Measurements from ENCODE around the gene SIGLEC8. TPM values are rescaled to one million over a fixed set of nuclear protein-coding genes. Genes with fewer than 3 reads are reported as not detected.
"Not testable (repeated sequence)": the region's sequence is repeated elsewhere in the genome, so short reads cannot be mapped to it uniquely, and the experiment has no call there.

SIGLEC8 gene
- total RNA-seq, 2 donors from 2014 or later: 0.08 to 0.26 TPM

GRCh38 chr19:51448411-51449016 is 9.7 kb downstream of the SIGLEC8 start:
- no peaks in the 10 kb centered on the region for H3K4me1 ChIP-seq
- no peak overlapping the region for H3K27ac ChIP-seq
- H3K27me3 ChIP-seq: no peaks in the 10 kb centered on the region
- H3K4me3 ChIP-seq: no peak overlapping the region
- DNase-seq (ENCODE audit: low spot score): no peak
- H3K9me3 ChIP-seq: no peaks in the 10 kb centered on the region
- no peak for TF ChIP-seq CTCF (IDR thresholded peaks at IDR 0.05)
- H3K36me3 ChIP-seq: no peaks in the 10 kb centered on the region

- Histone ChIP-seq H3K4me3 (no peak overlapping the region), H3K36me3 (no peaks in the 10 kb centered on the region), H3K4me1 (no peaks in the 10 kb centered on the region), H3K27me3 (no peaks in the 10 kb centered on the region), H3K9me3 (no peaks in the 10 kb centered on the region), H3K27ac (no peak overlapping the region)
- no peak for DNase-seq (ENCODE audit: low spot score)
- no peak for TF ChIP-seq CTCF (IDR thresholded peaks at IDR 0.05)
These were observed 10.2 kb downstream of the SIGLEC8 start for GRCh38 chr19:51448011-51448410.

- H3K27ac ChIP-seq; H3K36me3 ChIP-seq; H3K27me3 ChIP-seq; H3K4me3 ChIP-seq; H3K4me1 ChIP-seq; H3K9me3 ChIP-seq; DNase-seq (ENCODE audit: low spot score): not testable (repeated sequence)
These were observed 10.7 kb downstream of the SIGLEC8 start for GRCh38 chr19:51447510-51447909.

GRCh38 chr19:51441410-51442390 is 16.6 kb downstream of the SIGLEC8 start:
- no peak overlapping the region for H3K4me3 ChIP-seq
- no peak for TF ChIP-seq CTCF (IDR thresholded peaks at IDR 0.05)
- no peak overlapping the region for H3K27ac ChIP-seq
- H3K36me3 ChIP-seq: no peaks in the 10 kb centered on the region
- H3K9me3 ChIP-seq: no peaks in the 10 kb centered on the region
- no peaks in the 10 kb centered on the region for H3K27me3 ChIP-seq
- H3K4me1 ChIP-seq: no peaks in the 10 kb centered on the region
- DNase-seq (ENCODE audit: low spot score): no peak

- H3K27me3 ChIP-seq: no peaks in the 10 kb centered on the region
- no peak for TF ChIP-seq CTCF (IDR thresholded peaks at IDR 0.05)
- no peaks in the 10 kb centered on the region for H3K4me1 ChIP-seq
- H3K4me3 ChIP-seq: no peak overlapping the region
- H3K27ac ChIP-seq: no peak overlapping the region
- no peak for DNase-seq (ENCODE audit: low spot score)
- no peaks in the 10 kb centered on the region for H3K9me3 ChIP-seq
- H3K36me3 ChIP-seq: no peaks in the 10 kb centered on the region
These were observed 17.3 kb downstream of the SIGLEC8 start for GRCh38 chr19:51440846-51441409.

GRCh38 chr19:51440052-51440451 is 18.2 kb downstream of the SIGLEC8 start:
- no peaks in the 10 kb centered on the region for H3K4me1 ChIP-seq
- no peak overlapping the region for H3K27ac ChIP-seq
- no peak for DNase-seq (ENCODE audit: low spot score)
- H3K4me3 ChIP-seq: no peak overlapping the region
- no peaks in the 10 kb centered on the region for H3K9me3 ChIP-seq
- H3K27me3 ChIP-seq: no peaks in the 10 kb centered on the region
- H3K36me3 ChIP-seq: no peaks in the 10 kb centered on the region
- TF ChIP-seq CTCF (IDR thresholded peaks at IDR 0.05): no peak

Data from right atrium auricular region (tissue), 2 donors.